Gastrocnemius medialis (tissue), 4 donors: ENCODE measurements around the gene NCOR2.

ENCODE experiments used
- POLR2A ChIP-seq, 2 donors: fragments of 450-650 bp; IDR thresholded peaks; one replicate each; pipeline ENCODE4 v1.6.1; 2017; ENCODE audit warnings: antibody characterized with exemption in 2 of 2, mild to moderate bottlenecking in 2 of 2, moderate library complexity in 2 of 2
- TF ChIP-seq, protein P1 (sequence below), 5 experiments: fragments of 450-650 bp in 3 of 5; fragments of 200-600 bp in 2 of 5; sonication (generic) in 2 of 5; IDR thresholded peaks in 4 of 5; conservative IDR thresholded peaks in 1 of 5; 1 replicate in 4 of 5; 2 replicates in 1 of 5; pipeline ENCODE4 v1.5.1; 2016 to 2019; ENCODE audit warnings: antibody characterized with exemption in 5 of 5, mild to moderate bottlenecking in 3 of 5, moderate library complexity in 3 of 5

DNA sequence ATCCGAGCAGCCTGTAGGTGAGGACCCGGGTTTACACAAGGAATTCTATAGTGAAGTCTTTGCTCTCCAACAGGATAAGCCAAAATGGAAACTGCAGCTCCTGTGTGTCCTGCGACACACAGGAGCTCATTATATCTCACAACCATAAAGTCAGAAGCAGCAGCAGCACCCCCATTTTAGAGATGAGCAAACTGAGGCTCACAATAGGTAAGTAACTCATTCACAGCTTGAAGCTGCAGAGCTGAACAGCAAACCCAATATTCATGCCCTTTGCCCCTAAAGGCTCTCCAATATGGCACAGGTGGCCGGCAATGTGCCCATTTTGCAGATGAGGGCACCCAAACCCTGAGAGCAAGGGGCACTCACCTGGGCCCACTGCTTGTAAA, 4.6 kb downstream of the NCOR2 start:
- TF ChIP-seq, protein P1, sequence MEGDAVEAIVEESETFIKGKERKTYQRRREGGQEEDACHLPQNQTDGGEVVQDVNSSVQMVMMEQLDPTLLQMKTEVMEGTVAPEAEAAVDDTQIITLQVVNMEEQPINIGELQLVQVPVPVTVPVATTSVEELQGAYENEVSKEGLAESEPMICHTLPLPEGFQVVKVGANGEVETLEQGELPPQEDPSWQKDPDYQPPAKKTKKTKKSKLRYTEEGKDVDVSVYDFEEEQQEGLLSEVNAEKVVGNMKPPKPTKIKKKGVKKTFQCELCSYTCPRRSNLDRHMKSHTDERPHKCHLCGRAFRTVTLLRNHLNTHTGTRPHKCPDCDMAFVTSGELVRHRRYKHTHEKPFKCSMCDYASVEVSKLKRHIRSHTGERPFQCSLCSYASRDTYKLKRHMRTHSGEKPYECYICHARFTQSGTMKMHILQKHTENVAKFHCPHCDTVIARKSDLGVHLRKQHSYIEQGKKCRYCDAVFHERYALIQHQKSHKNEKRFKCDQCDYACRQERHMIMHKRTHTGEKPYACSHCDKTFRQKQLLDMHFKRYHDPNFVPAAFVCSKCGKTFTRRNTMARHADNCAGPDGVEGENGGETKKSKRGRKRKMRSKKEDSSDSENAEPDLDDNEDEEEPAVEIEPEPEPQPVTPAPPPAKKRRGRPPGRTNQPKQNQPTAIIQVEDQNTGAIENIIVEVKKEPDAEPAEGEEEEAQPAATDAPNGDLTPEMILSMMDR (IDR thresholded peaks at IDR 0.05 in 4 of 5, conservative IDR thresholded peaks at IDR 0.05 in 1 of 5): no peak
- TF ChIP-seq POLR2A (IDR thresholded peaks at IDR 0.05): no peak
